PC-9 (cell line): ENCODE measurements around the gene OR6K3. TPM values are rescaled to one million over a fixed set of nuclear protein-coding genes. Genes with fewer than 3 reads are reported as not detected.
"Not testable (repeated sequence)": the region's sequence is repeated elsewhere in the genome, so short reads cannot be mapped to it uniquely, and the experiment has no call there.

Source experiments
- BruUV-seq: library from RNA; stranded (reverse); fragments of 400-500 nt; replicated peaks from 2 replicates; lab custom pipeline; 2021; lab: Mats Ljungman, UMichigan
- CTCF ChIA-PET: fragments of 300-600 bp; sonication (Branson Sonifier 250); formaldehyde crosslinking; loops from one replicate; lab custom pipeline; 2022; ENCODE audit warnings: antibody characterized with exemption; lab: Charles Lee
- POLR2A ChIA-PET: fragments of 300-600 bp; sonication (Branson Sonifier 250); formaldehyde crosslinking; loops from one replicate; lab custom pipeline; 2022; ENCODE audit warnings: antibody characterized with exemption; ENCODE audit not compliant: unreplicated experiment; lab: Charles Lee
- DNase-seq, 2 experiments: peaks; one replicate each; pipeline versions ENCODE4 v3.0.0 to v3.0.0-alpha.2; 2015 to 2022; ENCODE audit warnings: mixed read lengths in 1 of 2
- H2AFZ ChIP-seq: fragments of 200-600 bp; sonication (generic); 2 replicates; pipeline ENCODE4 v1.8.1; 2017; ENCODE audit warnings: antibody characterized with exemption
- H3F3A ChIP-seq: fragments of 200-600 bp; sonication (generic); 2 replicates; pipeline ENCODE4 v1.8.1; 2017; ENCODE audit warnings: antibody characterized with exemption, mild to moderate bottlenecking, low read depth; ENCODE audit not compliant: insufficient read depth
- H3K27ac ChIP-seq: fragments of 200-600 bp; sonication (generic); 2 replicates; pipeline ENCODE4 v1.6.1; 2016; ENCODE audit warnings: mixed run types
- H3K27me3 ChIP-seq: fragments of 200-600 bp; sonication (generic); 2 replicates; pipeline ENCODE4 v1.6.1; 2016; ENCODE audit warnings: low read depth, mixed run types; ENCODE audit not compliant: insufficient read depth
- H3K36me3 ChIP-seq: fragments of 200-600 bp; sonication (generic); 2 replicates; pipeline ENCODE4 v1.6.1; 2016; ENCODE audit warnings: low read depth, mixed run types
- H3K4me1 ChIP-seq: fragments of 200-600 bp; sonication (generic); replicated peaks from 2 replicates; pipeline ENCODE4 v1.6.1; 2016; ENCODE audit warnings: mixed run types; ENCODE audit not compliant: insufficient read depth
- H3K4me2 ChIP-seq: fragments of 200-600 bp; sonication (generic); 2 replicates; pipeline ENCODE4 v1.6.1; 2017; ENCODE audit warnings: mixed run types
- H3K4me3 ChIP-seq: fragments of 200-600 bp; sonication (generic); 2 replicates; pipeline ENCODE4 v1.6.1; 2016; ENCODE audit warnings: mixed run types
- H3K79me2 ChIP-seq: fragments of 200-600 bp; sonication (generic); 2 replicates; pipeline ENCODE4 v1.6.1; 2017; ENCODE audit warnings: low read depth, mixed run types
- H3K9me2 ChIP-seq: fragments of 200-600 bp; sonication (generic); 2 replicates; pipeline ENCODE4 v1.8.1; 2017; ENCODE audit warnings: mild to moderate bottlenecking; ENCODE audit not compliant: insufficient read depth
- H3K9me3 ChIP-seq: fragments of 200-600 bp; sonication (generic); 2 replicates; pipeline ENCODE4 v1.8.1; 2016; ENCODE audit warnings: low read depth; ENCODE audit not compliant: insufficient read depth
- H4K20me1 ChIP-seq: fragments of 200-600 bp; sonication (generic); 2 replicates; pipeline ENCODE4 v1.8.1; 2017; ENCODE audit not compliant: insufficient read depth
- EZH2 ChIP-seq: fragments of 200-600 bp; sonication (generic); IDR thresholded peaks from 2 replicates; pipeline ENCODE4 v1.8.0; 2017; ENCODE audit warnings: antibody characterized with exemption, low read depth
- intact Hi-C: fragments of 100-400 bp; cut with micrococcal nuclease; formaldehyde crosslinking; loops from one replicate; pipeline ENCODE4 v1.10.0; 2022; ENCODE audit not compliant: unreplicated experiment
- total RNA-seq: library from RNA; stranded (reverse); gene quantifications from 2 replicates; pipeline ENCODE4 v1.2.3, GENCODE V29; 2021
- TF ChIP-seq, protein P1 (sequence below): fragments of 200-600 bp; sonication (generic); conservative IDR thresholded peaks from 2 replicates; pipeline ENCODE4 v1.6.1; 2017; ENCODE audit warnings: mixed run types, antibody characterized with exemption, mild to moderate bottlenecking, moderate library complexity

OR6K3 gene
- total RNA-seq, 1 experiment from 2014 or later: not detected

DNA sequence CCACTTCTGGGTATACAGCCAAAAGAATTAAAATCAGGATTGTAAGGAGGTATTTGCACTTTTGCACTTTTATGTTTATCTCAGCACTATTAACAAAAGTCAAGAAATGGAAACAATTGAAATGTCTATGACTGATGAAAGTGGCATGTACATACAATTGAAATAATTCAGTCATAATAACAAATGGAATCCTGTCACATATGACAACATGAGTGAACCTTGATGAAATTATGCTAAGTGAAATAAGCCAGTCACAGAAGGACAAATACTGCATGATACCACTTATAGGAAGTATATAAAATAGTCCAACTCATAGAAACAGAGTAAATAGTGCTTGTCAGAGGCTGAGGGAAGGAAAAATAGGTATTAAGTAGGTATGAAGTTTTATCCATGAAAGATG, 30.6 kb downstream of the OR6K3 start:
- intact Hi-C loops: no loop called here
- ChIA-PET POLR2A (no interaction called here), CTCF (no interaction called here)
- no peaks in the 10 kb centered on the region for H3K36me3 ChIP-seq
- no peak overlapping the region for H2AFZ ChIP-seq
- no peak overlapping the region for H3K27ac ChIP-seq
- no peaks in the 10 kb centered on the region for H4K20me1 ChIP-seq
- no peak for TF ChIP-seq EZH2
- TF ChIP-seq, protein P1, sequence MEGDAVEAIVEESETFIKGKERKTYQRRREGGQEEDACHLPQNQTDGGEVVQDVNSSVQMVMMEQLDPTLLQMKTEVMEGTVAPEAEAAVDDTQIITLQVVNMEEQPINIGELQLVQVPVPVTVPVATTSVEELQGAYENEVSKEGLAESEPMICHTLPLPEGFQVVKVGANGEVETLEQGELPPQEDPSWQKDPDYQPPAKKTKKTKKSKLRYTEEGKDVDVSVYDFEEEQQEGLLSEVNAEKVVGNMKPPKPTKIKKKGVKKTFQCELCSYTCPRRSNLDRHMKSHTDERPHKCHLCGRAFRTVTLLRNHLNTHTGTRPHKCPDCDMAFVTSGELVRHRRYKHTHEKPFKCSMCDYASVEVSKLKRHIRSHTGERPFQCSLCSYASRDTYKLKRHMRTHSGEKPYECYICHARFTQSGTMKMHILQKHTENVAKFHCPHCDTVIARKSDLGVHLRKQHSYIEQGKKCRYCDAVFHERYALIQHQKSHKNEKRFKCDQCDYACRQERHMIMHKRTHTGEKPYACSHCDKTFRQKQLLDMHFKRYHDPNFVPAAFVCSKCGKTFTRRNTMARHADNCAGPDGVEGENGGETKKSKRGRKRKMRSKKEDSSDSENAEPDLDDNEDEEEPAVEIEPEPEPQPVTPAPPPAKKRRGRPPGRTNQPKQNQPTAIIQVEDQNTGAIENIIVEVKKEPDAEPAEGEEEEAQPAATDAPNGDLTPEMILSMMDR: no peak
- no peak overlapping the region for H3K4me3 ChIP-seq
- no peaks in the 10 kb centered on the region for H3K4me1 ChIP-seq
- H3K27me3 ChIP-seq: 0 out of 2 replicates have a peak, but pooled peaks cover 4% of the 10 kb centered on the region
- H3K9me2 ChIP-seq: no peaks in the 10 kb centered on the region
- no peak overlapping the region for H3K4me2 ChIP-seq
- no peak for DNase-seq
- no peaks in the 10 kb centered on the region; the same call in 1 of the 2 replicates for H3K9me3 ChIP-seq
- H3K79me2 ChIP-seq: no peaks in the 10 kb centered on the region
- H3F3A ChIP-seq: no peaks in the 10 kb centered on the region
- no TSS peak for BruUV-seq

DNA sequence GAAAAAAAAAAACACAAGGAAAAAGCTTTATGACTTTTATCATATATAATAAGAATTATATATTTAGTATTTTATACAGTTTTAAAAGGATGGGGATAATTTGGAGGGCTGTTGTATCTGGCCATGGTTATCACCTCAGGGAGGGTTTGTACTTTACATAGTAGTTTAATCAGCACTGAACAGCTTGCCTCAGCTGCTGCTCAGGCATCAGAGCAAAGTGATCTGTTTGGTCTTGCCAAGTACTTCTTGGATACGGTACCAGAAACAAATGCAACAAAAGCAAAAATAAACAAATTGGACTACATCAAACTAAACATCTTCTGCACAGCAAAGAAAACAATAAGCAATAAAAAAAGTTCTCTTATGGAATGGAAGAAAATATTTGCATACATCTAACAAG, 31.4 kb downstream of the OR6K3 start:
- ChIA-PET CTCF (no interaction called here), POLR2A (no interaction called here)
- Histone ChIP-seq H3K79me2 (no peaks in the 10 kb centered on the region), H3K4me3 (no peak overlapping the region), H3K9me3 (no peaks in the 10 kb centered on the region; the same call in 1 of the 2 replicates), H3K9me2 (no peaks in the 10 kb centered on the region), H3K4me2 (no peak overlapping the region), H3K27ac (no peak overlapping the region), H3K27me3 (0 out of 2 replicates have a peak, but pooled peaks cover 4% of the 10 kb centered on the region), H4K20me1 (no peaks in the 10 kb centered on the region), H3K36me3 (no peaks in the 10 kb centered on the region), H3K4me1 (no peaks in the 10 kb centered on the region), H3F3A (no peaks in the 10 kb centered on the region), H2AFZ (no peak overlapping the region)
- DNase-seq: no peak
- TF ChIP-seq, protein P1: no peak
- no TSS peak for BruUV-seq
- intact Hi-C loops: no loop called here

DNA sequence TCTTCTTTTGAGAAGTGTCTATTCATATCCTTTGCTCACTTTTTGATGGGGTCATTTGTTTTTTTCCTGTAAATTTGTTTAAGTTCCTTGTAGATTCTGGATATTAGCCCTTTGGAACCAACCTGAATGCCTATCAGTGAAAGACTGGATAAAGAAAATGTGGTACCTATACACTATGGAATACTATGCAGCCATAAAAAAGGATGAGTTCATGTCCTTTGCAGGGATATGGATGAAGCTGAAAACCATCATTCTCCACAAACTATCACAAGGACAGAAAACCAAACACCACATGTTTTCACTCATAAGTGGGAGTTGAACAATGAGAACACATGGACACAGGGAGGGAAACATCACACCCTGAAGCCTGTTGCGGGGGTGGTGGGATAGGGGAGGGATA, 32.2 kb downstream of the OR6K3 start:
- H3K4me2 ChIP-seq, H3K79me2 ChIP-seq, CTCF ChIA-PET, H2AFZ ChIP-seq, H3K36me3 ChIP-seq, H3K9me3 ChIP-seq, DNase-seq, intact Hi-C loops, H3K4me3 ChIP-seq, H3K9me2 ChIP-seq, H4K20me1 ChIP-seq, POLR2A ChIA-PET, H3K27me3 ChIP-seq, BruUV-seq, H3K27ac ChIP-seq, H3F3A ChIP-seq, H3K4me1 ChIP-seq: not testable (repeated sequence)

DNA sequence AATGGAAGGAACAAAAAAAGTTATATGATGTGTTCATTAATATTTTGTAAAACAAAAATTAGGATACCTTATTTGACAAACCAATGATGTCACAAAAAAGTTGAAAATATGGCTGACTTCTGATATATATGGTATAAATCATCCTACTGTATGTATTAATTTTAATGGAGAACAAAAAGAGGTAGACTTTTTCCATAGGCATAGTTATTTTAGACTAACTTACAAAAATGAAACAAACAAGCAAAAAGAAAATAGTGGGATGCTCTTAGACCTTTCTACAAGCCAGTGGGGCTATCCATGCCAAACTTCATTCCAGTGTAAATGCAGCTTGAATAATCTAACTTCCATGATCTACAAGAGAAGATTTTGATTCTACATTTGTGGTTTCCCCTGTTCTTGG, 33.5 kb downstream of the OR6K3 start:
- no peak overlapping the region for H2AFZ ChIP-seq
- no peak overlapping the region for H3K27ac ChIP-seq
- no peak for DNase-seq
- no peaks in the 10 kb centered on the region for H4K20me1 ChIP-seq
- TF ChIP-seq EZH2: no peak
- TF ChIP-seq, protein P1: no peak
- H3K9me3 ChIP-seq: no peaks in the 10 kb centered on the region; the same call in 1 of the 2 replicates
- H3K4me3 ChIP-seq: no peak overlapping the region
- ChIA-PET POLR2A (no interaction called here), CTCF (no interaction called here)
- no peaks in the 10 kb centered on the region for H3K9me2 ChIP-seq
- intact Hi-C loops: no loop called here
- H3K4me1 ChIP-seq: no peaks in the 10 kb centered on the region
- H3F3A ChIP-seq: no peaks in the 10 kb centered on the region
- H3K36me3 ChIP-seq: no peaks in the 10 kb centered on the region
- no TSS peak for BruUV-seq
- H3K79me2 ChIP-seq: no peaks in the 10 kb centered on the region
- H3K27me3 ChIP-seq: 0 out of 2 replicates have a peak, but pooled peaks cover 4% of the 10 kb centered on the region
- no peak overlapping the region for H3K4me2 ChIP-seq
